HUDEP-2 (cell line): ENCODE measurements around the gene LGALS3.
"Not testable (repeated sequence)": the region's sequence is repeated elsewhere in the genome, so short reads cannot be mapped to it uniquely, and the experiment has no call there.

Source experiments
- DNase-seq, 76 experiments: peaks; one replicate each; lab custom pipeline; 2025; ENCODE audit not compliant: unreplicated experiment in 76 of 76; lab: John Stamatoyannopoulos, UW

Gene LGALS3

GRCh38 chr14:55129086-55129427, at the start of gene LGALS3:
TSS of gene LGALS3 (plus strand) at chr14:55129252. CDS start at chr14:55137374, 8,122 bp downstream.
- peak in 58 of 76 experiments; percentile 25 to 80 (median 54) for DNase-seq

- not testable (repeated sequence) for DNase-seq
Measured at GRCh38 chr14:55079961-55080360, 49.1 kb upstream of the LGALS3 start.

GRCh38 chr14:55084401-55085059, 44.5 kb upstream of the LGALS3 start:
- no peak for DNase-seq

- DNase-seq: no peak
Measured at GRCh38 chr14:55085060-55085660, 43.9 kb upstream of the LGALS3 start.

GRCh38 chr14:55086938-55087337, 42.1 kb upstream of the LGALS3 start:
- DNase-seq: no peak

GRCh38 chr14:55088356-55088755, 40.7 kb upstream of the LGALS3 start:
- no peak for DNase-seq

GRCh38 chr14:55092341-55092740, 36.7 kb upstream of the LGALS3 start:
- DNase-seq: no peak

GRCh38 chr14:55094292-55095157, 34.5 kb upstream of the LGALS3 start:
- no peak for DNase-seq

- peak in 23 of 76 experiments; percentile 11 to 39 (median 22) for DNase-seq
Measured at GRCh38 chr14:55097881-55098560, 31.0 kb upstream of the LGALS3 start.

- DNase-seq: no peak
Measured at GRCh38 chr14:55098561-55098898, 30.5 kb upstream of the LGALS3 start.

- no peak for DNase-seq
Measured at GRCh38 chr14:55099756-55100155, 29.3 kb upstream of the LGALS3 start.

GRCh38 chr14:55101698-55102097, 27.4 kb upstream of the LGALS3 start:
- no peak for DNase-seq

- peak in 24 of 76 experiments; percentile 6 to 46 (median 26) for DNase-seq
Measured at GRCh38 chr14:55102141-55102621, 26.9 kb upstream of the LGALS3 start.

- peak in 73 of 76 experiments; percentile 25 to 86 (median 67) for DNase-seq
Measured at GRCh38 chr14:55103005-55103640, 25.9 kb upstream of the LGALS3 start.

- peak in 2 of 76 experiments; percentile 14 to 59 for DNase-seq
Measured at GRCh38 chr14:55103971-55104954, 24.8 kb upstream of the LGALS3 start.

GRCh38 chr14:55105991-55106390, 23.1 kb upstream of the LGALS3 start:
- DNase-seq: no peak

- peak in 75 of 76 experiments; percentile 35 to 96 (median 79) for DNase-seq
Measured at GRCh38 chr14:55107766-55108554, 21.1 kb upstream of the LGALS3 start.

GRCh38 chr14:55109836-55110235, 19.2 kb upstream of the LGALS3 start:
- no peak for DNase-seq
